ENCODE measurements around the gene SPTA1. TPM values are rescaled to one million over a fixed set of nuclear protein-coding genes. Genes with fewer than 3 reads are reported as not detected.

Gene SPTA1
- under 1 TPM in 3 of 4 donors, not detected in 1; 0.38 to 0.88 (median 0.68) TPM for total RNA-seq

DNA sequence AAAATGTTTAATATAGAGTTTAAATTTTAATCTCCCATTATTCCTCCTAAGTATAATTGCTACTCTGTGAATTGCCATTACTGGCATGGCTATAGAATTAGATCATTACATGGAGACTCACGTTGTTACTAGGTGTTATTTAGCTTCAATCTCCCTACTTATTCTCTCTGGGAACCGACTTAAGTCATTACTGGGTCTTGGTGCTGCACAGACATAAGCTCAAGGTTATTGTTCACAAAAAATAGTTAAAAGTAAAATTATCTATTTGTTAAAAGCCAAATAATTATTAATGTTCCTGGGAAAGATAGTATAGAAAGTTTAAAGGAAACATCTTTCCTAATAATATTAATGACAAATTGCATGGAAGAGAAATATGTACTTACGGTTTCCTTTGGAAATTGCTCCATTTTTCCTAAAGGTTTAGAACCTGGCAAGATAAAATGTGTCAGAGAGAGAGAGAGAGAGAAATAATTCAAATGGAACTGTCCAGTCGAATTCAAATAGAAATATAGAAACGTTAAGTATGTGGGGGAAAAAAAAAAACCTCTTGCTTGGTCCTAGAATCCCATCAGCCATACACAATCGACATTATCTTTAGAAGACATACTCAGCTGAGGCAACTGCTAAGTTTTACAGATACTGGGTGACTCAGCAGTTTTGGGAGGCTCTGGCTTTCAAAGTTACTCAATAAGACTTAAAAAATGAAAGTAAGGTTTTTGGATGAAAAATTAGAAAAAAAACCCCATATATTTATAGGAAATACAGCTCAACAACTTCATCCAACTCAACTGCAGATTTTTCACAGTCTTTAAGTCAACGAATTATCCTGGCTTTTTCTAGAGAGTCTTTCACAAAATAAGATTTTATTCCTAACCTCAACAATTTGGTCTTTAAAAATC, at the start of gene SPTA1:
Gene SPTA1 (minus strand): TSS at position 605 of the 899 bp plus-strand sequence. CDS start 198 bp downstream, at position 407.
- TF ChIP-seq, protein P1, sequence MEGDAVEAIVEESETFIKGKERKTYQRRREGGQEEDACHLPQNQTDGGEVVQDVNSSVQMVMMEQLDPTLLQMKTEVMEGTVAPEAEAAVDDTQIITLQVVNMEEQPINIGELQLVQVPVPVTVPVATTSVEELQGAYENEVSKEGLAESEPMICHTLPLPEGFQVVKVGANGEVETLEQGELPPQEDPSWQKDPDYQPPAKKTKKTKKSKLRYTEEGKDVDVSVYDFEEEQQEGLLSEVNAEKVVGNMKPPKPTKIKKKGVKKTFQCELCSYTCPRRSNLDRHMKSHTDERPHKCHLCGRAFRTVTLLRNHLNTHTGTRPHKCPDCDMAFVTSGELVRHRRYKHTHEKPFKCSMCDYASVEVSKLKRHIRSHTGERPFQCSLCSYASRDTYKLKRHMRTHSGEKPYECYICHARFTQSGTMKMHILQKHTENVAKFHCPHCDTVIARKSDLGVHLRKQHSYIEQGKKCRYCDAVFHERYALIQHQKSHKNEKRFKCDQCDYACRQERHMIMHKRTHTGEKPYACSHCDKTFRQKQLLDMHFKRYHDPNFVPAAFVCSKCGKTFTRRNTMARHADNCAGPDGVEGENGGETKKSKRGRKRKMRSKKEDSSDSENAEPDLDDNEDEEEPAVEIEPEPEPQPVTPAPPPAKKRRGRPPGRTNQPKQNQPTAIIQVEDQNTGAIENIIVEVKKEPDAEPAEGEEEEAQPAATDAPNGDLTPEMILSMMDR (IDR thresholded peaks at IDR 0.05; ENCODE audit: low read depth): no peak

DNA sequence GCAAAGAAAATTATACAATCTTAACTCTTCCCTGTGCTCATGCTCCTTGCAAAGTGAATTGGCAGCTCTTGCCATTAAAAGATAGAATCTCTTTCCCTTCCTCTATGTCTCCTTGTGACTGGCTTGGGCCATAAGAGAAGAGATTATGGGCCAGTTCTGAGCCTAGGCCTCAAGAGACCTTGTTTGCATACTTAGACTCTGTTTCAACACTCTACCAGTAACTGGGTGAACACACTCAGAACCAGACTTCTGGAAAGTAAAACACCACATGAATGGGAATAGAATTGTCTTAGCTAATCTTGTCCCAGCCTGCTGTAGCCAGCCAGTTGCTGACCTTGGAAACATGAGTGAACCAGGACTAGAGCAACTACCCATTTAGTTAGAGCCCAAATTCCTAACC, 49.3 kb upstream of the SPTA1 start:
- TF ChIP-seq, protein P1 (IDR thresholded peaks at IDR 0.05; ENCODE audit: low read depth): no peak

DNA sequence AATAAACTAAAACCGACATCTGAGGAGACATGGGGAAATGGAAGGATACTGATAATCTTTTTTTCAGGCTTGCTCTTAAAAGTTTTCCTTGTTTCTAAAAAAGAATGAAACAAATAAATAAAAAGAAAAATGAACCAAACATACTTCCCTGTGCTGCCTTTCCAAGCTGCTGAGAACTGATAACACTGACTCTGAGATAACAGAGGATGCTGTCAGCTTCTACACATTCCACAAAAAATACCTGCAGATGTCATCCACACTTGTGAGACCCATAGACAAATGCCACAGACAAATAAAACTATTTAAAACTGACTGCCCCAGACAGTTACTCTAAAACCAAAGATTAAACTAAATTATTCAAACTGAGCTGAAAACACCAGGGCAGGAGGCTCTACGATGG, 46.0 kb upstream of the SPTA1 start:
- TF ChIP-seq, protein P1 (IDR thresholded peaks at IDR 0.05; ENCODE audit: low read depth): no peak

DNA sequence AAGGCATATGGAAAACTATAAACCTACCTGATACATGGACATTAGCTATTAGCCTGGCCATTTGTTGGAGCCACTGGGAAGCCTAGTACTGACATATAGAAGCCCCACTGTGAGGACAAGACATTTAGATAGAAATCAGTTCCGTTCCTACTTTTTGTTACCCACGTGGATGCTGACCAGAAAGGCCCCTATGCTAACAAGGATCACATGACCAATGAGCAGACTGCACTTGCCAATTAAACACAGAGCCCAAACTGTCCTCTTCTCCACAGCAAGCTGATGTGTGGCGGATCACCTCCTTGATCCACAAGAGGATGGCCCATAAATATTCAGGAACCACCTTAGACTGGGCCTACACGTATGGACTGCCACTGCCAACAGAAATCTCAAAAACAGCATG, 45.2 kb upstream of the SPTA1 start:
- TF ChIP-seq, protein P1 (IDR thresholded peaks at IDR 0.05; ENCODE audit: low read depth): no peak

DNA sequence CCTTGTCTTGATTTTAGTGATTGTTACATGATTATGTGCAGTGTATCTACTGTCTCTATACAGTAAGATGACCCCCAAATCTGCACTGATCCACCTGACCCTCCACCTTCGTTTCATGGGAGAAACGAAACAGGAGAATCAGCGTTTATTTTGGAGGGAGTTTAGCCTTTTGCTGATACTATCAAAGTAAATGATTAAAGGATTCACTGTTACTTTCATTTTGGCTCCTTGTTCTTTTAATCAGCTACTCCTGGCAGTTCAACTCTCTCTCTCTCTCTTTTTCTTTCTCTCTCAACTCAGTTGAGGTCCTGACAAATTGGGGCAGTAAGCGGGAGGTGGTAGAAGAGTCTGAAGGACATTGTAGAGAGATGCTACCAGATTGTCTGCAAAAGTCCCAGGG, 43.9 kb upstream of the SPTA1 start:
- TF ChIP-seq, protein P1 (IDR thresholded peaks at IDR 0.05; ENCODE audit: low read depth): no peak

DNA sequence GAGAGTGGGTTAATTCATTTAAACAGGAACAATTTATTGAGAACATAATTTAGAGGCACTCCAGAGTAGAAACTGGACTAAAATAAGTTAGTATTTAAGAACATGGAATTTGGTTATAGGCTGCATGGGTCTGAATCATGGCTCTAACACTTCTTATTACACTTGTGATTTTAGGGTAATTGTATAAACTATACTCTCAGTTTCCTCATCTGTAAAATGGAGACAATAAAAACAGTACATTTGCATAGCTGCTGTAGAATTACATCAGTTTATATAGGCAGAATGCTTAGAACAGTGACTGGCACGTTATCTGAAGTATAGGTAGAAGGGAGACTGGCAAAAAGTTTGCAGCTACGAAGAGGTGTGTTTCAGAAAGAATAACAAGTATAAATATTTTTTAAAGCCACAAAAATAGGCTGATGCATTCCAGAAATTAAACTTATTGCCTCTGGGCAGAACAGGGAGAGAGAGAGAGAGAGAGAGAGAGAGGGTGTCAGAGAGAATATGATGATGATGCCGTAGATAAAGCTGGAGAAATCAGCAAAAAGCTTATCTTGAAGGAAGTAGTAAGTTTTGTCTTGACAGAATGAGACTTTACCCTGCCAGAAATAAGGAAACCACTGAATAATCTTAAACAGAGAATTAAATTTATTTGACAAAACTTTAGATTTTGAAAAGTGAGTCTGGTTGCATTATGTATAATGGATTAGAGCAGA, 42.2 kb upstream of the SPTA1 start:
- TF ChIP-seq, protein P1 (IDR thresholded peaks at IDR 0.05; ENCODE audit: low read depth): no peak

DNA sequence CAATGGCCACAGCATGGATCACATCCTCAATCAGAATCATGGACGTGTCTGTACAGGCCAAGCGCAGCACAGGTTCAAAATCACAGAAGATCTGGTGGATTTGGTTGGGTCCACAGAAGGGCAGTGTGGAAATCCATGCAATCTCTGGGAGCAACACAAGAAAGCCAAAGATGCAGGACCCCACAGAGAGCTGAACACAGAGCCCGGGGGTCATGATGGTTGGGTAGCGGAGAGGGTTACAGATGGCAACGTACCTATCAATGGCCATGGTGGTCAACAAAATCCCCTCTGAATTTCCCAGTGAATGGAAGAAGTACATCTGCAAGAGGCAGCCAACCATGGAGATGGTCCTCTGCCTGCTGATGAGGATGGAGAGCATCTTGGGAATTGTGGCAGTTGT, 37.9 kb upstream of the SPTA1 start:
- TF ChIP-seq, protein P1 (IDR thresholded peaks at IDR 0.05; ENCODE audit: low read depth): no peak
